PFSK-1 (cell line): ENCODE data around the gene RALGAPA2.

Experiments used
- FOXP2 ChIP-seq: optimal IDR thresholded peaks from 2 replicates; pipeline ENCODE3; 2011; ENCODE audit warnings: borderline replicate concordance, control low read depth, inconsistent platforms; ENCODE audit not compliant: insufficient read depth; ENCODE audit errors: extremely low read length, extremely low read depth
- POLR2AphosphoS5 ChIP-seq: IDR thresholded peaks from 2 replicates; pipeline ENCODE4 v1.6.1; 2012; ENCODE audit warnings: low read depth, mild to moderate bottlenecking, control low read depth, low read length, moderate library complexity
- SIN3A ChIP-seq: IDR thresholded peaks from 2 replicates; pipeline ENCODE4 v1.6.1; 2012; ENCODE audit warnings: mild to moderate bottlenecking, low read length, moderate library complexity, borderline replicate concordance; ENCODE audit not compliant: insufficient read depth
- TAF1 ChIP-seq: IDR thresholded peaks from 2 replicates; pipeline ENCODE4 v1.6.1; 2012; ENCODE audit warnings: low read length, control low read depth, borderline replicate concordance; ENCODE audit not compliant: insufficient read depth

DNA sequence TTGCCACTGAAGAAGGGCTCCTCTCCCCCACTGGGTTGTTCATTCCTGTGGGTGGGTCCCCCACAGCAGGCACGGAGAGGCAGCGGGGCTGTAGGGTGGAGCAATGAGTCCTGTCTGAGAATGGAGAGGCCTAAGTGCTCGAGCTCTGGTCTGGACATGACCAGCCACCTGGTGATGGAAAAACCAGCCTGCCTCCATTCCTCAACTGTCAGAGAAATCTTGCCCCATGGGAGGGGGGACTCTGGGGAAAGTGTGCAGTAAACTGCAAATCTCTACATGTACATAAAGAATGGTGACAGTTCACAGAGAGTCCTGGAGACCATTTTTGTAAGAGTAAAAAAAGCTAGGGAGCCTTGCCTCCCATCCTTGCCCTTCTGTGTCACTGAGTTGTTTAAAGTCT lies 310.5 kb downstream of the RALGAPA2 start:
- TF ChIP-seq POLR2AphosphoS5 (no peak), SIN3A (no peak), TAF1 (no peak), FOXP2 (no peak)
